ENCODE data around the gene PCOLCE2. TPM values are rescaled to one million over a fixed set of nuclear protein-coding genes. Genes with fewer than 3 reads are reported as not detected.

The PCOLCE2 gene
- total and polyA plus RNA-seq, 4 donors = 9.1 to 17.2 (median 13.3) TPM

- Histone ChIP-seq H3K36me3 (ENCODE audit: control insufficient read depth in 4 of 4, insufficient read depth in 3 of 4, low read depth in 1 of 4, low read length in 3 of 4) (peaks cover 0 to 3% (median 0%) of the 10 kb centered on the region in 4 donors), H3K27ac (ENCODE audit: low read depth in 1 of 2, low read length in 2 of 2) (peak overlapping the region; percentile 47 to 55), H3K27me3 (ENCODE audit: control insufficient read depth in 4 of 4, insufficient read depth in 4 of 4, low read length in 3 of 4) (peaks cover 0 to 2% (median 0%) of the 10 kb centered on the region in 4 donors), H3K4me1 (ENCODE audit: control insufficient read depth in 4 of 4, insufficient read depth in 4 of 4, low read length in 3 of 4) (peaks cover 2 to 12% (median 5%) of the 10 kb centered on the region in 4 donors), H3K4me3 (ENCODE audit: low read depth in 1 of 3, low read length in 3 of 3) (peak overlapping the region; percentile 74 to 83 (median 79)), H3K9me3 (ENCODE audit: control insufficient read depth in 4 of 4, low read length in 3 of 4) (no peaks in the 10 kb centered on the region), H3K9ac (ENCODE audit: low read depth in 1 of 2, low read length in 2 of 2) (peak overlapping the region; percentile 2 to 65)
- no peak for DNase-seq (ENCODE audit: low spot score)
- TF ChIP-seq JUND (IDR thresholded peaks at IDR 0.05) (no peak), TAF1 (conservative IDR thresholded peaks at IDR 0.05) (no peak), NR2F2 (IDR thresholded peaks at IDR 0.05) (no peak), HNF4G (IDR thresholded peaks at IDR 0.05) (no peak), MAX (IDR thresholded peaks at IDR 0.05) (no peak), YY1 (IDR thresholded peaks at IDR 0.05) (no peak), HNF4A (conservative IDR thresholded peaks at IDR 0.05) (no peak), REST (IDR thresholded peaks at IDR 0.05) (no peak), ATF3 (IDR thresholded peaks at IDR 0.05) (no peak), EGR1 (IDR thresholded peaks at IDR 0.05; ENCODE audit: low read depth in 2 of 2) (no peak), SP1 (IDR thresholded peaks at IDR 0.05) (no peak), ZBTB33 (IDR thresholded peaks at IDR 0.05) (no peak)
- WGBS = 7% methylated on average over 29 of the region's 29 CpGs
These were observed 530 bp upstream of the PCOLCE2 start for GRCh38 chr3:142889212-142890014.

GRCh38 chr3:142888099-142888480 is 793 bp downstream of the PCOLCE2 start:
- WGBS = under 1% methylated on average over 14 of the region's 14 CpGs
- no peaks in the 10 kb centered on the region for H3K9me3 ChIP-seq (ENCODE audit: control insufficient read depth in 4 of 4, low read length in 3 of 4)
- no peak for TF ChIP-seq CTCF (IDR thresholded peaks at IDR 0.05; ENCODE audit: low read depth, low read length, missing input control)
- TF ChIP-seq RAD21 (IDR thresholded peaks at IDR 0.05) = peak; percentile 5 to 15
- TF ChIP-seq YY1 (IDR thresholded peaks at IDR 0.05) = peak; percentile 78
- TF ChIP-seq FOXA1 (IDR thresholded peaks at IDR 0.05) = no peak
- TF ChIP-seq RXRA (IDR thresholded peaks at IDR 0.05) = peak in 1 of 2 donors; percentile 4
- TF ChIP-seq TAF1 (conservative IDR thresholded peaks at IDR 0.05) = no peak
- peak in 1 of 2 donors; percentile 19 for TF ChIP-seq HNF4A (conservative IDR thresholded peaks at IDR 0.05)
- H3K27me3 ChIP-seq (ENCODE audit: control insufficient read depth in 4 of 4, insufficient read depth in 4 of 4, low read length in 3 of 4) = peaks cover 0 to 2% (median 0%) of the 10 kb centered on the region in 4 donors
- H3K4me3 ChIP-seq (ENCODE audit: low read depth in 1 of 3, low read length in 3 of 3) = peak overlapping the region; percentile 67 to 83 (median 79)
- DNase-seq (ENCODE audit: low spot score) = peak; percentile 42
- peak overlapping the region; percentile 47 to 55 for H3K27ac ChIP-seq (ENCODE audit: low read depth in 1 of 2, low read length in 2 of 2)
- H3K4me1 ChIP-seq (ENCODE audit: control insufficient read depth in 4 of 4, insufficient read depth in 4 of 4, low read length in 3 of 4) = peaks cover 2 to 12% (median 5%) of the 10 kb centered on the region in 4 donors
- peak overlapping the region in 1 of 2 donors; percentile 35 for H3K9ac ChIP-seq (ENCODE audit: low read depth in 1 of 2, low read length in 2 of 2)
- peaks cover 0 to 3% (median 0%) of the 10 kb centered on the region in 4 donors for H3K36me3 ChIP-seq (ENCODE audit: control insufficient read depth in 4 of 4, insufficient read depth in 3 of 4, low read depth in 1 of 4, low read length in 3 of 4)
